GM21447 (cell line): ENCODE measurements around the gene FRMD5.

Experiments used
- ATAC-seq: cut with Tn5 transposase; IDR thresholded peaks from one replicate; pipeline ENCODE4 v1.9.1; 2021; ENCODE audit not compliant: unreplicated experiment

Gene FRMD5

GRCh38 chr15:43931790-43932435 is 263.2 kb downstream of the FRMD5 start:
- ATAC-seq, result no peak

- ATAC-seq, result no peak
Observed at GRCh38 chr15:43931119-43931518, 264.0 kb downstream of the FRMD5 start.

GRCh38 chr15:43930556-43930955 is 264.5 kb downstream of the FRMD5 start:
- no peak for ATAC-seq

- ATAC-seq, result no peak
Observed at GRCh38 chr15:43930079-43930478, 265.0 kb downstream of the FRMD5 start.

- no peak for ATAC-seq
Observed at GRCh38 chr15:43928152-43928551, 266.9 kb downstream of the FRMD5 start.

- ATAC-seq, result no peak
Observed at GRCh38 chr15:43927203-43927602, 267.9 kb downstream of the FRMD5 start.

- no peak for ATAC-seq
Observed at GRCh38 chr15:43923553-43923952, 271.5 kb downstream of the FRMD5 start.

GRCh38 chr15:43922021-43922420 is 273.1 kb downstream of the FRMD5 start:
- ATAC-seq, result no peak

GRCh38 chr15:43920815-43921214 is 274.3 kb downstream of the FRMD5 start:
- ATAC-seq, result no peak

- ATAC-seq, result no peak
Observed at GRCh38 chr15:43920254-43920600, 274.8 kb downstream of the FRMD5 start.

GRCh38 chr15:43919540-43920253 is 275.4 kb downstream of the FRMD5 start:
- ATAC-seq, result no peak

GRCh38 chr15:43918717-43919116 is 276.4 kb downstream of the FRMD5 start:
- ATAC-seq, result no peak

- ATAC-seq, result no peak
Observed at GRCh38 chr15:43916326-43916660, 278.8 kb downstream of the FRMD5 start.

GRCh38 chr15:43915631-43916325 is 279.3 kb downstream of the FRMD5 start:
- no peak for ATAC-seq

GRCh38 chr15:43913941-43914340 is 281.1 kb downstream of the FRMD5 start:
- ATAC-seq, result no peak

GRCh38 chr15:43913026-43913780 is 281.9 kb downstream of the FRMD5 start:
- ATAC-seq, result no peak

GRCh38 chr15:43912208-43912607 is 282.9 kb downstream of the FRMD5 start:
- no peak for ATAC-seq

- ATAC-seq, result no peak
Observed at GRCh38 chr15:43911235-43911781, 283.8 kb downstream of the FRMD5 start.

GRCh38 chr15:43908516-43909050 is 286.5 kb downstream of the FRMD5 start:
- ATAC-seq, result no peak

- ATAC-seq, result no peak
Observed at GRCh38 chr15:43905755-43906154, 289.3 kb downstream of the FRMD5 start.

- ATAC-seq, result no peak
Observed at GRCh38 chr15:43903864-43904290, 291.2 kb downstream of the FRMD5 start.
